Umbilical cord (tissue), 2 donors: ENCODE measurements around the gene FAR2. TPM values are rescaled to one million over a fixed set of nuclear protein-coding genes. Genes with fewer than 3 reads are reported as not detected.
"Not testable (repeated sequence)": the region's sequence is repeated elsewhere in the genome, so short reads cannot be mapped to it uniquely, and the experiment has no call there.

ENCODE experiments used
- DNase-seq: peaks from one replicate; pipeline ENCODE4 v3.0.0-alpha.2; 2015; ENCODE audit warnings: low spot score
- total RNA-seq: library from RNA; depleted of rRNA; stranded (reverse); fragments of >200 nt; gene quantifications from one replicate; pipeline ENCODE4 v1.2.3, GENCODE V29; 2014; ENCODE audit warnings: low replicate concordance; ENCODE audit not compliant: insufficient read depth

FAR2 gene
- total RNA-seq, 1 donor from 2014 or later, result 26.0 TPM

DNA sequence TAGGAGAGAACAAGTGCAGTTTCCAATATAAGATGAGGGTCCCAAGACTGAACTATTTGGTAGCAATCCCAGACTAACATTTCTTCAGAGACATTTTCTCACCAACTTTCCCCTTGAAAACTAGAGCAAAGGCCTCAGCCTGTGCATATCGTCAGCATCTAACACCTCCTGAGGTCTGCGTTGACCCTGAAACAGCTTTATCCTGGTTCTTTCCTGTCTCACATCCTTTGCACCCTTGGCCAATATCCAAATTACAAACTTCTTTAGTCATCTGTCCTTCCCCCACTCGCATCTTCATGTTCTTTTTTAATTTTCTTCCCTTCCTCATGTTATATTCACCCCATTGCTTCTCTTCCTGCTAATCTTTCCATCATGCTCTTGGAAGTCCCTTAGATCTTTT lies 83.0 kb downstream of the FAR2 start:
- no peak for DNase-seq

DNA sequence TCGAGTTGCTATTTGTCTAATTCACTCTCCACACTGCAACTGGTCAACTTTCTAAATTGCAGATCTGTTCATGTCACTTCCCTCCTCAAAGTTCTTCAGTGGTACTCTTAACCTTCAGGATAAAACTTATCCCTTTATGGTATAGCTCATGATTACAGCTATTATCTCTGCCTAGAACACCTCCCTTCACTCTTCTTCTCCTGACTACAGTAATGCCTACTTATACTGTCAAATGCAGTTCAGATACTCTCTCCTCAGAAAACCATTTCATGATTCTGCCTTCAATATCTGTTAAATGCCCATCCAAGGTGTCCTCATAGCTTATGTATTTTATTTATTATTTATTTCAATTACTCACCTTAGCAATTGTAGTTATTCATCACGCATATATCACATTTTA lies 85.5 kb downstream of the FAR2 start:
- no peak for DNase-seq

- no peak for DNase-seq
These were observed 86.0 kb downstream of the FAR2 start for GRCh38 chr12:29234965-29235626.

GRCh38 chr12:29238822-29239291 lies 89.8 kb downstream of the FAR2 start:
- peak; percentile 19 for DNase-seq

- no peak for DNase-seq
These were observed 90.3 kb downstream of the FAR2 start for GRCh38 chr12:29239336-29239735.

GRCh38 chr12:29240441-29240840 lies 91.4 kb downstream of the FAR2 start:
- DNase-seq, result peak; percentile 63

GRCh38 chr12:29241821-29242591 lies 92.9 kb downstream of the FAR2 start:
- DNase-seq, result peak; percentile 50

GRCh38 chr12:29242921-29243431 lies 93.9 kb downstream of the FAR2 start:
- DNase-seq, result peak; percentile 39

DNA sequence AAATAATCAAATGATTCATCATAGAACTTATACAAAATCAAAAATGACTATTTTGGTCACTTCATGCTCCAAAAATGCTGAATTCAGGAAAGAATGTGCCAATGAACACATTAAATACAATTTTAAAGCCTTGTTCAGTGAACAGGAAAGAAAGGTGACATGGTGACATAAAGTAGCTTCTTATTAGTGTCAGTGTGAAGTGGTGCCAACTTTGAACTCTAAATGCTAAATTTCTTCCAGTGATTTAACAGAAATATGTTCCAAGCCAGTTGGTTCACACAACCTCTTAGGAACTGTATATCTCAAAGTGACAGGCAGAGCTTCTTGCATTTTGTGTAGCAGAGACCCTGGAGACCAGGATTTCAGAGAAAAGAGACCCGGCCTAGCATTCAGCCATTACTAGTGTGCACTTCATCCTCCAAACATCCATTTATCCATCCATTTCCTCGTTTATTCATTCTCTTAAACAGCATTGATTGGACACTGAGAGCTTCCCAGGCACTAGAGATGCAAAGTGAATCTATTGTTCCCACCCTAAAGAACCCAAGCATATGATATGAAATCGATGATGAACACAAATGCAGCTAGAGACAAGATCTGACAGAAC lies 95.2 kb downstream of the FAR2 start:
- no peak for DNase-seq

DNA sequence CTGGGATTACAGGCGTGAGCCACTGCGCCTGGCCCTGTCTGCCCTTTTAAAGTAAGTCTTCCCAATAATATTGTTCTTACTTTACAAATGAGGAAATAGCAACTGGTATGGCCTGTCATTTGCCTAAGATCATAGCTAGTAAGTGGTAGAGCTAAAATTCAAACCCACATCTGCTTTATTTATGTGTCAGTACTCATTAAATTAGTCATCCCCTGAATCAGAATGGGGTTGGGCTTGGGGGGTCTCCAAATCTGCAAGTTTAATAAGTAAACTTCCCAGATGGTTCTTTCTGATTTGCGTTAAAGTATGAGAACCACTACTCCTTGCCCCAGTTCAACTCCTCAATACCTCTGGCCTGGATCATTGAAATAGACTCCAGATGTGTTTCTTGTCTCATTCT lies 96.2 kb downstream of the FAR2 start:
- no peak for DNase-seq

DNA sequence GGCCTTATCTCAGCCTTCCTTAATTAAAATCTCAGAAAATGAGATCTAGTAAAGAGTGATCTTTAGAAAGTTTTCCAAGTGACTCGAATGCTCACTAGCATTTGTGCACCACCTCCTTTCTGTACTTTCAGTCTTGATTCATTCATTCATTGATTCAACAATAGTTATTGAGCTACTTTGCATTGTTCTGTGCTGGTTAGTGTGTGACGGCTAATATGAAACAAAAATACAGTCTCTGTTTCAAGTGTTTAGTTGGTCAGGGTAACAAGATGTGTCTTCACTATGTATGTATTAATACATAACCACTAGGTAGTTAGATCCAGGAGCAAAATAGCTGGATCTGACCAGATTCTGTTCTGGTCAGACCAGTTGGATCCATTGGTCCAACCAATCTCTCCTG lies 100.9 kb downstream of the FAR2 start:
- no peak for DNase-seq

DNA sequence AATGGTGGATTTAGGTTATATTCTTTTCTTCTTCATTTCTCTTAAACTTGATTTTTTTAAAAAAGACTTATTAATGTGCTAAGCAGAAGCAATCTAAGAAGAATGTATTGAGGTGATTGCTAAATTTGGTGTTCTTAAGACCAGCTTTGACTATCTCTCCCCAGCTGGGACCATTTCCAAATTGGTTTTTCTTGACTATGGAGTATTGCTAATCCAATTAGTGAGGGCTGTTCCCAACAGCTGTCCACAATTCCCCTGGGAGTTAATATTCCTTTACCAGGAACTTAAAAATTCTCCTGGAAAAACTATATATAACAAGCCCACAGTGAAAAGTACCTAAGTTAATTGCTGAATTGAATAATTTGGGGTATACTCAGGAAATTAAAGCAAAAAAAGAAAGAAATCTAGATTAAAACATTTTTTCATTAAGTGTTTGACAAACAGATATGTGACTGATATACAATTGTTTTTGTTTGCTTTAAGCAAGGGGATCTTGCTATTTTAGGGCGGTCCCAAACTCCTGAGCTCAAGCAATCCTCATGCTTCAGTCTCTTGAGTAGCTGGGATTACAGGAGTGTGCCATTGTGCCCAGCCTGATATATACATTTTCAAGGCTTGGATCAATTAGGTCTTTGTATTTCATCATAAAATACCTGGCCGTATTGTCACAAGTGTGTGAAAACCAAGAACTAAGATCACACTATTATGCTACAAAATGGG lies 105.0 kb downstream of the FAR2 start:
- DNase-seq, result no peak

GRCh38 chr12:29255042-29255441 lies 106.0 kb downstream of the FAR2 start:
- no peak for DNase-seq

- no peak for DNase-seq
These were observed 107.5 kb downstream of the FAR2 start for GRCh38 chr12:29256598-29256997.

DNA sequence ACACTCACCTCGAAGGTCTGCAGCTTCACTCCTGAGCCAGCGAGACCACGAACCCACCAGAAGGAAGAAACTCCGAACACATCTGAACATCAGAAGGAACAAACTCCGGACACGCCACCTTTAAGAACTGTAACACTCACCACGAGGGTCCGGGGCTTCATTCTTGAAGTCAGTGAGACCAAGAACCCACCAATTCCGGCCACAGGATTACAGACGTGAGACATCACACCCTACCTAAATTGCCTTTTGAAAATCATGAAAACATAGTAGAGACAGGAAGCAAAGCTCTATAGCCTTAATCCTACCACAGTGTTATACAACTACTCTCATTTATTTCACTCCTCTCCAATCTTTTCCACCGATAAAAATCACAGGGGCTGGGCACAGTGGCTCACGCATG lies 108.6 kb downstream of the FAR2 start:
- not testable (repeated sequence) for DNase-seq

- no peak for DNase-seq
These were observed 115.3 kb downstream of the FAR2 start for GRCh38 chr12:29264424-29264823.

DNA sequence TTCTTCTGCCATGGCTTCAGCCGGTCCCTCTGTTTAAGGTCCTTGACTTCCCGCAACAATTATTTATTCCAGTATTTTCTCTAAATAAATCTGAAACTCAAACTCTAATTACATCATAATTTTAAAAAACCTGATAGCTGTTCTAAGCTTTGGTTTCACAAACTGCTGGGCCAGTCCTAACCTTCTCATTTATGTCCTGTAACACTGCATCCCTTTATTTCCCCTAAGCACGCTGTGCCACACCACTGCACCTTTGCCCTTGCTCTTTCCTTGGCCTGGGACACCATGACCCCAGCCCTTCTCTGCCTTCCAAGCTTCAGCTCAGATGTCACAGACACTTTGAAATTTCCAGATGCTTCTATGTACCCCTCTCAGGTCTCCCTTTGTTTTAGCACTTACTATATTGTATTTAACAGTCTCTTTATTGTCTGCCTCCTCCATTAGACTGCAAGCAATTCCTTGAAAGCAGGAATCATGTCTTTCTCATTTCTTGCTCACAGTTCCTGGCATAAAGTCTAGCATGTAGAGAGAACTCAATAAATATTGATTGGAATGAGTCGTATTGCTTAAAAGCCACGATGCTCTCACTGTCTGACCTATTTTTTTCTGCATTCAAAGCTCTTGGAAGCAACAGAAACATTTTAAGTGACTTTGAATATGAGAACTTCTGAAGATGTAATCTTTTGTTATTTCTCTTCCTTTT lies 120.8 kb downstream of the FAR2 start:
- DNase-seq, result no peak

GRCh38 chr12:29270446-29270845 lies 121.4 kb downstream of the FAR2 start:
- no peak for DNase-seq

GRCh38 chr12:29273178-29273843 lies 124.2 kb downstream of the FAR2 start:
- DNase-seq, result no peak

GRCh38 chr12:29275834-29276233 lies 126.8 kb downstream of the FAR2 start:
- no peak for DNase-seq

DNA sequence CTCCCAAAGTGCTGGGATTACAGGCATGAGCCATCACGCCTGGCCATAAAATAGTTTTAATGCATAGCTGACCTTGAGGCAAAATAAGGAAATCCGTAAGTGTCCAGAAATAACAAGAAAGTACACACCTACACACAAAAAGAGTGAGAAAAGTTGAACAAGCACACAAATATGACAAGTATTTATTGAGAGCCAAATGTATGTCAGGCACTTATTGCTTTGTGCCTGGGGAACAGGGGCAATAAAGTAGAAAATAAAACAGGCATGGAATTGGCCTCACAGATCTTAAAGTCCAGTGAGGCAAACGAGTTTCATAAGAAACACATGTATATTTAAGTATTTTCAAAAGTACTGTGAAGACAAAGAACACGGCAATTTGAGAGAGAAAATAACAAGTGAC lies 128.2 kb downstream of the FAR2 start:
- DNase-seq, result no peak
